Activated CD8-positive, alpha-beta memory T cell treated with anti-CD3 and anti-CD28 coated beads, Interleukin-2, amount 10 ng/mL, durations not matched to agents 7 days and 5 days (primary cell): Measurements from ENCODE around the gene KLK12. TPM values are rescaled to one million over a fixed set of nuclear protein-coding genes. Genes with fewer than 3 reads are reported as not detected.

ENCODE experiments used
- ATAC-seq: fragments of 150-1000 bp; cut with Tn5 transposase; one replicate; pipeline ENCODE4 v1.10.0; 2021; ENCODE audit warnings: moderate library complexity
- CTCF ChIA-PET: fragments of 350-600 bp; sonication (Branson Sonifier 250); formaldehyde crosslinking; loops from one replicate; lab custom pipeline; 2021; ENCODE audit warnings: antibody characterized with exemption; lab: Charles Lee
- DNase-seq: peaks from one replicate; pipeline ENCODE4 v3.0.0-alpha.2; 2020
- H3K27ac Mint-ChIP-seq: one replicate; pipeline ENCODE4 v1.8.0; 2021; ENCODE audit warnings: mild to moderate bottlenecking, mixed read lengths
- H3K27me3 Mint-ChIP-seq: one replicate; pipeline ENCODE4 v1.8.0; 2021; ENCODE audit warnings: mixed read lengths
- H3K36me3 Mint-ChIP-seq: one replicate; pipeline ENCODE4 v1.8.0; 2021; ENCODE audit warnings: mild to moderate bottlenecking, mixed read lengths
- H3K4me1 Mint-ChIP-seq: one replicate; pipeline ENCODE4 v1.8.0; 2021; ENCODE audit warnings: mixed read lengths
- H3K4me3 Mint-ChIP-seq: one replicate; pipeline ENCODE4 v1.8.0; 2021; ENCODE audit warnings: mild to moderate bottlenecking, moderate library complexity, mixed read lengths
- H3K9me3 Mint-ChIP-seq: one replicate; pipeline ENCODE4 v1.8.0; 2022; ENCODE audit warnings: low read depth, mixed read lengths
- total RNA-seq, 2 experiments: library from RNA; stranded (reverse); gene quantifications; one replicate each; pipeline ENCODE4 v1.2.3, GENCODE V29; 2021

Gene KLK12
- total RNA-seq, 2 experiments from 2014 or later: not detected

DNA sequence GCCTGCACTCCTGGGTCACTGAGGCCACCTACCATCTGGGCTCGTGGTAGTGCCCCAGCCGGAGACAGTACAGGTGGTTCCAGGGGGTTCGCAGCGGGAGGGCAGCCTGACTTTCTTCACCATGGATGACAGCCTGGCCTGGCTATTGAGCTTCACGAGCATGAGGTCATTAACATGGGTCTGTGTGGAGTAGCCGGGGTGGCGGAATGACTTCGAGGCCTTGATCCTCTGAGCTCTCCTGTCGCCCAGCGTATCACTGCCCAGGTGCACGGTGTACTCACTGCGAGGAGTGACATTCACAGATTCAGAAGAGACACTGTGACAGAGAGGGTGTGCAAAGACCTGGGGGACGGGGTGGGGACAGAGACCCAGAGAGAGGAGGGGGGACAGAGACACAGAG, 54.6 kb downstream of the KLK12 start:
- CTCF ChIA-PET: no interaction called here
- H3K4me3 Mint-ChIP-seq: no peak overlapping the region

GRCh38 chr19:50979758-50980157, 55.0 kb downstream of the KLK12 start:
- H3K9me3 Mint-ChIP-seq: no peaks in the 10 kb centered on the region
- H3K36me3 Mint-ChIP-seq: no peaks in the 10 kb centered on the region
- H3K4me1 Mint-ChIP-seq: no peaks in the 10 kb centered on the region
- peaks cover 10% of the 10 kb centered on the region for H3K27me3 Mint-ChIP-seq
- H3K4me3 Mint-ChIP-seq: no peak overlapping the region
- ATAC-seq: no peak
- H3K27ac Mint-ChIP-seq: no peak overlapping the region
- CTCF ChIA-PET: no interaction called here
- DNase-seq: no peak

More for the DNA sequence above, 54.6 kb downstream of the KLK12 start:
- H3K36me3 Mint-ChIP-seq: no peaks in the 10 kb centered on the region
- H3K27ac Mint-ChIP-seq: no peak overlapping the region
- H3K27me3 Mint-ChIP-seq: peaks cover 14% of the 10 kb centered on the region
- DNase-seq: no peak
- H3K4me1 Mint-ChIP-seq: no peaks in the 10 kb centered on the region
- no peaks in the 10 kb centered on the region for H3K9me3 Mint-ChIP-seq
- no peak for ATAC-seq

Other genes starting within 250 kb of the KLK12 start
- gene ACP4, start 244.6 kb downstream of the KLK12 start, total RNA-seq: not detected
- gene KLK1, start 211.2 kb downstream of the KLK12 start, total RNA-seq: 1 to 10 TPM; 3.0 to 3.2 TPM
- not detected for gene KLK15, start 201.4 kb downstream of the KLK12 start, total RNA-seq
- gene KLK3, start 180.1 kb downstream of the KLK12 start, total RNA-seq: not detected
- under 1 TPM in 1 of 2 experiments, not detected in 1; 0.29 TPM for gene KLK2, start 161.6 kb downstream of the KLK12 start, total RNA-seq
- not detected for gene KLK4, start 123.6 kb downstream of the KLK12 start, total RNA-seq
- gene KLK5, start 82.0 kb downstream of the KLK12 start, total RNA-seq: not detected
- gene KLK6, start 65.4 kb downstream of the KLK12 start, total RNA-seq: not detected
- not detected for gene KLK7, start 51.1 kb downstream of the KLK12 start, total RNA-seq
- not detected for gene KLK8, start 33.4 kb downstream of the KLK12 start, total RNA-seq
- gene KLK10, start 15.3 kb downstream of the KLK12 start, total RNA-seq: not detected
- gene KLK11, start 8.4 kb downstream of the KLK12 start, total RNA-seq: not detected
- gene KLK13, start 30.1 kb upstream of the KLK12 start, total RNA-seq: not detected
- under 1 TPM; 0.61 to 0.89 TPM for gene KLK14, start 47.9 kb upstream of the KLK12 start, total RNA-seq
- 10 to 100 TPM in 1 of 2 experiments, 1 to 10 TPM in 1; 9.5 to 10.9 TPM for gene CTU1, start 73.4 kb upstream of the KLK12 start, total RNA-seq
- gene SIGLEC9, start 89.9 kb upstream of the KLK12 start, total RNA-seq: under 1 TPM in 1 of 2 experiments, not detected in 1; 0.26 TPM
- gene SIGLEC7, start 107.3 kb upstream of the KLK12 start, total RNA-seq: not detected
- gene CD33, start 190.1 kb upstream of the KLK12 start, total RNA-seq: 1 to 10 TPM in 1 of 2 experiments, under 1 TPM in 1; 0.96 to 6.2 TPM
- gene SIGLECL1, start 216.1 kb upstream of the KLK12 start, total RNA-seq: not detected